Endothelial cell of umbilical vein (primary cell): ENCODE results near the gene TTC9.

Experiments used
- CTCF ChIP-seq, 2 donors: IDR thresholded peaks; 1 replicate in 1 of 2; 2 replicates in 1 of 2; pipeline ENCODE4 v1.5.1; 2011; ENCODE audit warnings: low read length in 2 of 2, mild to moderate bottlenecking in 2 of 2, moderate library complexity in 2 of 2, control low read depth in 1 of 2, inconsistent platforms in 1 of 2, low read depth in 1 of 2; ENCODE audit not compliant: insufficient read depth in 1 of 2; ENCODE audit errors: extremely low read depth in 1 of 2
- POLR2A ChIP-seq: IDR thresholded peaks from 2 replicates; pipeline ENCODE4 v1.6.1; 2012; ENCODE audit warnings: low read depth, mild to moderate bottlenecking, control low read depth, low read length
- POLR2AphosphoS5 ChIP-seq: IDR thresholded peaks from 2 replicates; pipeline ENCODE4 v1.6.1; 2012; ENCODE audit warnings: low read depth, mild to moderate bottlenecking, control low read depth, low read length, moderate library complexity; ENCODE audit not compliant: insufficient read depth

DNA sequence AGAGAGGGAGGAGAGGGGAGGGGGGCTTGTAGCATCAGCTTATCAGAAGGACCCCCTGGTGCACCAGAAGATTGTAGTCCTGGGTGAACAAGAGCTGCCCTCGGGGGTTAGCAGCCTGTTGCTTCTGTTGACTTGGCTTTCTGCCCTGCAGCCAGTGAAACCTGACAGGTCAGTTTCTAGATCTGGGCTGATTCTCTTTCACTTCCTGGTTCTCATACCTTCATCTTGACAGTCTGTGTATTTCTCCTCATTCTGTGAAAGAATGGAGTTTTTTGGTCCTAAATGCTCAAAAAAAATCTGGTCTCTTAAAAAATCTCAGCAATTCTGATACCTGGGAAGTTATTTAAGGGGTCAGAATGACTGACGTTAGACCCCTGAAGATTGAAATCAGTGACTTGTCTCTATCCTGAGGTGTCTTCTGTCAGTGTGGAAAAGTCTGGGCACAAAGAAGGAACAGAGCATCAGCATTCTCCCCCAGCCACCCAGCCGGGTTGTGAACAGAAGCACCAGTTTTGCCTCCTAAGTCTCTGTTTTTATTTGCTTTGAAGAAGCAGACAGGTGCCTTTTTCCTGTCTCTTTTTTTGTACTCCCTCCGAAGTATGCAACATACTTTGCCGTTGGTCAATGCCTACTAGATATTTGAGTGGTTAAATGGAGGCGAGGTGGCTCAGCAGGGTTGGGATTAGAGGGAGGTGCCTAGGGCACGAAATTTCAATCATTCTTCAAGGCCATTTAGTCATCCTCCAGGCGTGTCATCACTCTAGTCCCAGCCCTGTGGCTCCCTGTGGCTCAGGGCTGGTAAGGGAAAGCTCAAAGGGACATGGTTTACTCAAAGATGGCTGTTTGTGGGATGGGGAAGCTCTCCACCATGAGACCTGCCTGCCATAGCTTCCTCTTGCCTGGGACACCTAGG lies 24.0 kb downstream of the TTC9 start:
- TF ChIP-seq CTCF (IDR thresholded peaks at IDR 0.05; ENCODE audit: extremely low read depth in 1 of 2, insufficient read depth in 1 of 2, low read depth in 1 of 2, low read length in 2 of 2) (no peak), POLR2A (no peak), POLR2AphosphoS5 (no peak)
